HG03159 (cell line): ENCODE results near the gene RAB1A.

Experiments
- ATAC-seq: cut with Tn5 transposase; IDR thresholded peaks from one replicate; pipeline ENCODE4 v1.9.1; 2021; ENCODE audit warnings: mild to moderate bottlenecking, moderate library complexity; ENCODE audit not compliant: unreplicated experiment

RAB1A gene

GRCh38 chr2:65097844-65098243 is 32.1 kb downstream of the RAB1A start:
- ATAC-seq = no peak

GRCh38 chr2:65096948-65097347 is 33.0 kb downstream of the RAB1A start:
- no peak for ATAC-seq

- no peak for ATAC-seq
These were observed 36.7 kb downstream of the RAB1A start for GRCh38 chr2:65093211-65093610.

- ATAC-seq = no peak
These were observed 37.1 kb downstream of the RAB1A start for GRCh38 chr2:65092791-65093190.

GRCh38 chr2:65085148-65085547 is 44.8 kb downstream of the RAB1A start:
- ATAC-seq = no peak

- ATAC-seq = no peak
These were observed 48.6 kb downstream of the RAB1A start for GRCh38 chr2:65081232-65081685.

- ATAC-seq = no peak
These were observed 50.9 kb downstream of the RAB1A start for GRCh38 chr2:65079017-65079416.

- ATAC-seq = no peak
These were observed 52.0 kb downstream of the RAB1A start for GRCh38 chr2:65077898-65078297.

- no peak for ATAC-seq
These were observed 53.6 kb downstream of the RAB1A start for GRCh38 chr2:65076345-65076710.

GRCh38 chr2:65075605-65076344 is 54.1 kb downstream of the RAB1A start:
- no peak for ATAC-seq

- ATAC-seq = no peak
These were observed 54.7 kb downstream of the RAB1A start for GRCh38 chr2:65075176-65075575.

GRCh38 chr2:65073879-65074565 is 55.9 kb downstream of the RAB1A start:
- no peak for ATAC-seq

- ATAC-seq = peak; percentile 73
These were observed 57.5 kb downstream of the RAB1A start for GRCh38 chr2:65072181-65072970.

GRCh38 chr2:65071499-65072180 is 58.3 kb downstream of the RAB1A start:
- ATAC-seq = no peak

- no peak for ATAC-seq
These were observed 59.0 kb downstream of the RAB1A start for GRCh38 chr2:65070856-65071255.

GRCh38 chr2:65070172-65070830 is 59.6 kb downstream of the RAB1A start:
- ATAC-seq = no peak

- no peak for ATAC-seq
These were observed 60.5 kb downstream of the RAB1A start for GRCh38 chr2:65069439-65069824.

GRCh38 chr2:65067806-65068553 is 61.9 kb downstream of the RAB1A start:
- ATAC-seq = no peak

- ATAC-seq = peak; percentile 75
These were observed 65.0 kb downstream of the RAB1A start for GRCh38 chr2:65064728-65065552.
